ENCODE results near the gene CPZ.

DNA sequence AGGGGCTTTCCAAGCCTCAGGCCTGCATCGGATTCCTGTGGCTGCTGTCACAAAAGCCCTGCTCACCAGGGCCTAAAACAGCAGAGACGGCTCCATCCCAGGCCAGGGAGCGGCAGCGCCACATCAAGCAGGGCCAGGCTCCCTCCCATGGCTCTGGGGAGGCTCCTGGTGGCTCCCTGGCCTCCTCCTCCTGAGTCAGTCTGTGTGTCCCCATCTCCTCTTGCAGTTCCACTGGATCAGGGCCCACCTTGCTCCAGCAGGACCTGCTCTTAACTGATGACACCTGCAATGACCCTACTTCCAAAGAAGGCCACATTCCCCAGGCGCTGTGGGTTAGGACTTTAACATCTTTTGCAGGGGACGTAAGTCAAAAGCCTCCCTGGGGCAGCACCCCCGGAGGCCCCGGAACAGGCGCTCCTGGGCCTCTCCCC is 51.9 kb downstream of the CPZ start:
- TF ChIP-seq, protein P1, sequence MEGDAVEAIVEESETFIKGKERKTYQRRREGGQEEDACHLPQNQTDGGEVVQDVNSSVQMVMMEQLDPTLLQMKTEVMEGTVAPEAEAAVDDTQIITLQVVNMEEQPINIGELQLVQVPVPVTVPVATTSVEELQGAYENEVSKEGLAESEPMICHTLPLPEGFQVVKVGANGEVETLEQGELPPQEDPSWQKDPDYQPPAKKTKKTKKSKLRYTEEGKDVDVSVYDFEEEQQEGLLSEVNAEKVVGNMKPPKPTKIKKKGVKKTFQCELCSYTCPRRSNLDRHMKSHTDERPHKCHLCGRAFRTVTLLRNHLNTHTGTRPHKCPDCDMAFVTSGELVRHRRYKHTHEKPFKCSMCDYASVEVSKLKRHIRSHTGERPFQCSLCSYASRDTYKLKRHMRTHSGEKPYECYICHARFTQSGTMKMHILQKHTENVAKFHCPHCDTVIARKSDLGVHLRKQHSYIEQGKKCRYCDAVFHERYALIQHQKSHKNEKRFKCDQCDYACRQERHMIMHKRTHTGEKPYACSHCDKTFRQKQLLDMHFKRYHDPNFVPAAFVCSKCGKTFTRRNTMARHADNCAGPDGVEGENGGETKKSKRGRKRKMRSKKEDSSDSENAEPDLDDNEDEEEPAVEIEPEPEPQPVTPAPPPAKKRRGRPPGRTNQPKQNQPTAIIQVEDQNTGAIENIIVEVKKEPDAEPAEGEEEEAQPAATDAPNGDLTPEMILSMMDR (IDR thresholded peaks at IDR 0.05; ENCODE audit: low read length) = no peak
- TF ChIP-seq EZH2phosphoT487 (IDR thresholded peaks at IDR 0.05; ENCODE audit: low read length) = no peak
